Endothelial cell of umbilical vein (primary cell): Measurements from ENCODE around the gene CNTFR. TPM values are rescaled to one million over a fixed set of nuclear protein-coding genes. Genes with fewer than 3 reads are reported as not detected.

ENCODE experiments used
- BruUV-seq: library from RNA; stranded (reverse); fragments of 400-500 nt; replicated peaks from 2 replicates; lab custom pipeline; 2021; lab: Mats Ljungman, UMichigan
- CTCF ChIA-PET: fragments of 300-600, 350-600 bp; sonication (Branson Sonifier 250); formaldehyde crosslinking; loops from one replicate; lab custom pipeline; 2021; ENCODE audit warnings: antibody characterized with exemption, inconsistent platforms; lab: Charles Lee
- POLR2A ChIA-PET: fragments of 300-600, 350-600 bp; sonication (Branson Sonifier 250); formaldehyde crosslinking; loops from one replicate; lab custom pipeline; 2021; ENCODE audit warnings: antibody characterized with exemption, inconsistent platforms; lab: Charles Lee
- DNase-seq: peaks from one replicate; pipeline ENCODE4 v3.0.0-alpha.2; 2011; ENCODE audit warnings: low read depth, low spot score
- FAIRE-seq: peaks from 2 replicates; lab custom pipeline; 2011; peaks lifted over from hg19 to GRCh38; lab: Jason Lieb, UNC
- H2AFZ ChIP-seq: 2 replicates; pipeline ENCODE4 v1.6.0; 2012; ENCODE audit warnings: low read depth, low read length, control low read depth, inconsistent platforms
- H3K27ac ChIP-seq: 2 replicates; pipeline ENCODE4 v1.5.1; 2011; ENCODE audit warnings: low read depth, mild to moderate bottlenecking, control low read depth, low read length, moderate library complexity; ENCODE audit not compliant: insufficient read depth
- H3K27me3 ChIP-seq, 2 experiments: 2 replicates each; pipeline versions ENCODE4 v1.6.0 to v1.6.1; 2011; ENCODE audit warnings: low read length in 2 of 2, mixed read lengths in 1 of 2; ENCODE audit not compliant: control insufficient read depth in 2 of 2, insufficient read depth in 2 of 2
- H3K36me3 ChIP-seq, 2 experiments: 2 replicates in 1 of 2; 3 replicates in 1 of 2; pipeline ENCODE4 v1.5.1; 2011; ENCODE audit warnings: low read length in 2 of 2, mild to moderate bottlenecking in 1 of 2, moderate library complexity in 1 of 2; ENCODE audit not compliant: control insufficient read depth in 2 of 2, insufficient read depth in 2 of 2; ENCODE audit errors: extremely low read depth in 1 of 2
- H3K4me1 ChIP-seq: 3 replicates; pipeline ENCODE4 v1.5.1; 2011; ENCODE audit warnings: mild to moderate bottlenecking, low read length; ENCODE audit not compliant: control insufficient read depth, insufficient read depth; ENCODE audit errors: extremely low read depth
- H3K4me2 ChIP-seq: 2 replicates; pipeline ENCODE4 v1.6.1; 2011; ENCODE audit warnings: low read length, control low read depth, mixed read lengths; ENCODE audit not compliant: insufficient read depth
- H3K4me3 ChIP-seq, 3 experiments: fragments of 200-600 bp in 1 of 3; sonication (generic), shearing (Covaris generic) in 1 of 3; replicated peaks in 1 of 3; 2 replicates each; pipeline ENCODE4 v1.5.1; 2011 to 2016; ENCODE audit warnings: control low read depth in 3 of 3, low read length in 3 of 3, mild to moderate bottlenecking in 2 of 3, inconsistent platforms in 1 of 3, low read depth in 1 of 3, moderate library complexity in 1 of 3; ENCODE audit not compliant: insufficient read depth in 1 of 3
- H3K79me2 ChIP-seq: 2 replicates; pipeline ENCODE4 v1.6.0; 2012; ENCODE audit warnings: low read length, inconsistent platforms; ENCODE audit not compliant: control insufficient read depth, insufficient read depth
- H3K9ac ChIP-seq: replicated peaks from 2 replicates; pipeline ENCODE3; 2011; ENCODE audit warnings: low read length, control low read depth; ENCODE audit not compliant: insufficient read depth; ENCODE audit errors: extremely low read depth
- H3K9me1 ChIP-seq: replicated peaks from 3 replicates; pipeline ENCODE4 v1.6.0; 2011; ENCODE audit warnings: mild to moderate bottlenecking, low read length; ENCODE audit not compliant: control insufficient read depth, insufficient read depth; ENCODE audit errors: extremely low read depth
- H3K9me3 ChIP-seq: replicated peaks from 2 replicates; pipeline ENCODE4 v1.5.1; 2012; ENCODE audit warnings: low read length, inconsistent platforms; ENCODE audit not compliant: control insufficient read depth, insufficient read depth
- H4K20me1 ChIP-seq: replicated peaks from 2 replicates; pipeline ENCODE3; 2011; ENCODE audit warnings: mild to moderate bottlenecking, low read length; ENCODE audit not compliant: control insufficient read depth, insufficient read depth; ENCODE audit errors: extremely low read depth
- EZH2 ChIP-seq: IDR thresholded peaks from 2 replicates; pipeline ENCODE4 v1.6.1; 2012; ENCODE audit warnings: borderline replicate concordance, low read depth, mild to moderate bottlenecking, moderate library complexity, low read length, inconsistent platforms; ENCODE audit not compliant: severe bottlenecking
- FOS ChIP-seq: IDR thresholded peaks from 2 replicates; pipeline ENCODE4 v1.6.1; 2011; ENCODE audit warnings: mild to moderate bottlenecking, low read length, moderate library complexity, borderline replicate concordance; ENCODE audit not compliant: insufficient read depth
- GATA2 ChIP-seq: IDR thresholded peaks from 2 replicates; pipeline ENCODE4 v1.7.0; 2011; ENCODE audit warnings: low read depth, mild to moderate bottlenecking, moderate library complexity, mixed read lengths, low read length; ENCODE audit not compliant: insufficient read length, insufficient read depth
- JUN ChIP-seq: IDR thresholded peaks from 2 replicates; pipeline ENCODE4 v1.6.1; 2011; ENCODE audit warnings: borderline replicate concordance, low read depth; ENCODE audit not compliant: insufficient read length, insufficient read depth
- MYC ChIP-seq: IDR thresholded peaks from one replicate; pipeline ENCODE4 v1.6.1; 2011; ENCODE audit warnings: mild to moderate bottlenecking, low read depth, low read length
- POLR2A ChIP-seq: IDR thresholded peaks from 2 replicates; pipeline ENCODE4 v1.6.1; 2012; ENCODE audit warnings: low read depth, mild to moderate bottlenecking, control low read depth, low read length
- POLR2AphosphoS5 ChIP-seq: IDR thresholded peaks from 2 replicates; pipeline ENCODE4 v1.6.1; 2012; ENCODE audit warnings: low read depth, mild to moderate bottlenecking, control low read depth, low read length, moderate library complexity; ENCODE audit not compliant: insufficient read depth
- dilution Hi-C: fragments of 300-500 bp; cut with MboI; formaldehyde crosslinking; loops from one replicate; pipeline ENCODE4 v1.15.0; 2019; ENCODE audit warnings: low sequenced_read_pairs; ENCODE audit not compliant: extremely low pct_ligation_motif_present
- intact Hi-C: fragments of 100-400 bp; cut with micrococcal nuclease; formaldehyde crosslinking; loops from one replicate; pipeline ENCODE4 v1.10.0; 2022
- polyA plus RNA-seq, 4 experiments: library from polyadenylated mRNA; depleted of rRNA in 3 of 4; stranded (reverse) in 3 of 4; unstranded in 1 of 4; fragments of >200 nt; gene quantifications; 2 replicates each; pipeline versions ENCODE4 v1.2.1 to v1.2.3, GENCODE V29; 2011 to 2012; ENCODE audit warnings: missing spikeins in 1 of 4
- total RNA-seq: library from RNA; stranded (reverse); gene quantifications from 2 replicates; pipeline ENCODE4 v1.2.3, GENCODE V29; 2021
- TF ChIP-seq, protein P1 (sequence below), 2 donors: IDR thresholded peaks; 1 replicate in 1 of 2; 2 replicates in 1 of 2; pipeline ENCODE4 v1.5.1; 2011; ENCODE audit warnings: low read length in 2 of 2, mild to moderate bottlenecking in 2 of 2, moderate library complexity in 2 of 2, control low read depth in 1 of 2, inconsistent platforms in 1 of 2, low read depth in 1 of 2; ENCODE audit not compliant: insufficient read depth in 1 of 2; ENCODE audit errors: extremely low read depth in 1 of 2
- TF ChIP-seq, protein P2 (sequence below): IDR thresholded peaks from 2 replicates; pipeline ENCODE4 v1.6.1; 2011; ENCODE audit not compliant: insufficient read depth, insufficient read length

Gene CNTFR
- total and polyA plus RNA-seq, 2 donors (not counting 3 experiments of a cell fraction or from before 2014, with no cell fraction given) = not detected

DNA sequence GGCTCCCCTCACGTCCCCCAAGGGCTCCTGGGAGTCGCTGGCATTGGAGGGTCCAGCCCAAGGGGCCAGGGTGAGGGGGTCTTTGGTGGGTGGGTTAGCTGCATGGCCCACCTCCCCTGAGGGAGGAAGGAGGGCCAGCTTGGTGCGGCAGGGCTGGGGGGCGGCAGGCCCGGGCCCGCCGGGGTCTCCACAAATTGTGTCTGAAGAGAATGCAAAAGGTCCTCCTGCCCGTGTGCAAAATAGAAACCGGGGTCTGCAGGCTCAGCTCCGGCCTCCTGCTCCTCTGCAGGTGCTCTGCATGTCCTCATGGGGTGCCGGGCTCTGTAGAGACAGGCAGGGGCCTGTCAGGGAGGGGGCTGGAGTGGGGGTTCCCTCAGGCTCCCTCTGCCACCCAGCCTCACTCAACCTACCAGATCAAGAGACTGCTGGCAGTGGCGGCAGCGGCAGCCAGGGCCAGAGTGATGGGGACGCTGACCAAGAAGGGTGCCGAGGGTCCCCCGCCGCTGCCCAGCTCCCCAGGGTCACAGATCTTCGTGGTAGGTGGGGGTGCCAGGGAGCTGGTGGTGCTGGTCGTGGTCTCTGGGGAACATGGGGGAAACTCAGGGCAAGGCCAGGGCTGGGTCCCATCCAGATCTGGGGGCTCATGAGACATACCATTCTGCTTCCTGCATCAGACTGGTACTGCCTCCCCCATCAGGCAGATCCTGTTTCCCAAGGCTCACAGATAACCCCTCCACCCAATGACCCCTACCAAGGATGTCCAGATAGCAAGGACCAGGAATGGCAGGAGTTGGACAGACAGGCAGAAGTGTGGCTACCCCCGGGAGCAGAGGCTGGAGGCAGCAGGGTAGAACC, 37.5 kb downstream of the CNTFR start:
- ChIA-PET POLR2A (no interaction called here), CTCF (interaction anchor here (0.6 to 11.1 kb wide), 4 partner anchors 40 to 148 kb away, joined by 4 to 326 read pairs (median 4); no protein-coding TSS in a partner anchor)
- Histone ChIP-seq H3K9me1 (no peaks in the 10 kb centered on the region), H3K27me3 (no peaks in the 10 kb centered on the region), H3K4me2 (no peak overlapping the region), H3K4me3 (no peak overlapping the region), H3K4me1 (no peaks in the 10 kb centered on the region), H3K36me3 (no peaks in the 10 kb centered on the region), H3K79me2 (no peaks in the 10 kb centered on the region), H3K9me3 (no peaks in the 10 kb centered on the region), H2AFZ (no peak overlapping the region), H3K27ac (no peak overlapping the region), H4K20me1 (no peaks in the 10 kb centered on the region), H3K9ac (no peak overlapping the region)
- no peak for TF ChIP-seq MYC
- no peak for TF ChIP-seq POLR2A
- TF ChIP-seq JUN = no peak
- dilution Hi-C loops (no loop called here), intact Hi-C loops (no loop called here)
- DNase-seq (no peak), FAIRE-seq (no peak)
- no TSS peak for BruUV-seq

DNA sequence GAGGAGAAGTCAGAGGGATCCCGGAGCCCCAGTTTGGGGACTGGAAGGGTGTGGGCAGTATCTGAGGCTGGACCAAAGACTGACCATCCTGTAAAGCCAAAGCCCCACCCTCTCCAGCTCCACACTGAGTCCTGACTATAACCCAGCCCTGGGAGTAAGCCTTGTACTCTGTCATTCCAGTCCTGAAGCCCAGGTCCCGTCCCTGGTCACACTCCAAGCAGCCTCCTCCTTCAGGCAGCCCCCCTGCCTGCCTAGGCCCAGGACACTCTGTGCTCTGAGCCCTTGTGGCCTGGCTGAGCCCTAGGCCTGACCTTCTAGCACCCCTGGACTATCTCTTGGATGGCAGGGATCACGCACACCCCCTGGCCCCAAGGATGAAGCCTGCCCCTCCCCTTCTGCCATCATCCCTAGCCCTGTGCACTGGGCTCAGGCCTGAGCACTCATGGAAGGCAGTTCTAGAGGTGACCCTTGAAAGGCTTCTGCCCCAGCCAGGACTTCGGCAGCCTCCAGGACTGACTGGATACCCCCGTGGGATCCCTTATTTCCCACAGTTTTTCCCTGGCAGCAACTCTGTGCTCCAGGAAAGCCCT, 38.7 kb downstream of the CNTFR start:
- TF ChIP-seq, protein P1, sequence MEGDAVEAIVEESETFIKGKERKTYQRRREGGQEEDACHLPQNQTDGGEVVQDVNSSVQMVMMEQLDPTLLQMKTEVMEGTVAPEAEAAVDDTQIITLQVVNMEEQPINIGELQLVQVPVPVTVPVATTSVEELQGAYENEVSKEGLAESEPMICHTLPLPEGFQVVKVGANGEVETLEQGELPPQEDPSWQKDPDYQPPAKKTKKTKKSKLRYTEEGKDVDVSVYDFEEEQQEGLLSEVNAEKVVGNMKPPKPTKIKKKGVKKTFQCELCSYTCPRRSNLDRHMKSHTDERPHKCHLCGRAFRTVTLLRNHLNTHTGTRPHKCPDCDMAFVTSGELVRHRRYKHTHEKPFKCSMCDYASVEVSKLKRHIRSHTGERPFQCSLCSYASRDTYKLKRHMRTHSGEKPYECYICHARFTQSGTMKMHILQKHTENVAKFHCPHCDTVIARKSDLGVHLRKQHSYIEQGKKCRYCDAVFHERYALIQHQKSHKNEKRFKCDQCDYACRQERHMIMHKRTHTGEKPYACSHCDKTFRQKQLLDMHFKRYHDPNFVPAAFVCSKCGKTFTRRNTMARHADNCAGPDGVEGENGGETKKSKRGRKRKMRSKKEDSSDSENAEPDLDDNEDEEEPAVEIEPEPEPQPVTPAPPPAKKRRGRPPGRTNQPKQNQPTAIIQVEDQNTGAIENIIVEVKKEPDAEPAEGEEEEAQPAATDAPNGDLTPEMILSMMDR (IDR thresholded peaks at IDR 0.05; ENCODE audit: extremely low read depth in 1 of 2, insufficient read depth in 1 of 2, low read depth in 1 of 2, low read length in 2 of 2) = no peak
- no peak for TF ChIP-seq FOS
- no peak for TF ChIP-seq POLR2A
- TF ChIP-seq, protein P2, sequence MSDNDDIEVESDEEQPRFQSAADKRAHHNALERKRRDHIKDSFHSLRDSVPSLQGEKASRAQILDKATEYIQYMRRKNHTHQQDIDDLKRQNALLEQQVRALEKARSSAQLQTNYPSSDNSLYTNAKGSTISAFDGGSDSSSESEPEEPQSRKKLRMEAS = no peak
- no peak for TF ChIP-seq POLR2AphosphoS5
- no peak for TF ChIP-seq EZH2
- no peak for TF ChIP-seq GATA2
- TF ChIP-seq MYC = no peak
- no peak for TF ChIP-seq JUN
- Histone ChIP-seq H4K20me1 (no peaks in the 10 kb centered on the region), H3K27ac (no peak overlapping the region), H3K4me2 (no peak overlapping the region), H2AFZ (no peak overlapping the region), H3K9me1 (no peaks in the 10 kb centered on the region), H3K9me3 (no peaks in the 10 kb centered on the region), H3K27me3 (peaks cover 0 to 1% of the 10 kb centered on the region in 2 experiments), H3K4me3 (no peak overlapping the region), H3K79me2 (no peaks in the 10 kb centered on the region), H3K36me3 (no peaks in the 10 kb centered on the region), H3K4me1 (no peaks in the 10 kb centered on the region), H3K9ac (no peak overlapping the region)
- BruUV-seq = no TSS peak
- FAIRE-seq (no peak), DNase-seq (no peak)
- intact Hi-C loops = no loop called here
- POLR2A ChIA-PET = no interaction called here
- dilution Hi-C loops = no loop called here
- CTCF ChIA-PET = interaction anchor here (1.1 to 11.1 kb wide), 6 partner anchors 13 to 147 kb away, joined by 3 to 326 read pairs (median 5); no protein-coding TSS in a partner anchor
